HCT116 (cell line): ENCODE results near the gene LGI1. TPM values are rescaled to one million over a fixed set of nuclear protein-coding genes. Genes with fewer than 3 reads are reported as not detected.

Experiments
- ATAC-seq: fragments of 200-7000 bp; cut with Tn5 transposase; 2 replicates; pipeline ENCODE4 v1.9.1; 2020; ENCODE audit warnings: mild to moderate bottlenecking, moderate library complexity
- BruUV-seq: library from RNA; stranded (reverse); fragments of 400-500 nt; replicated peaks from 2 replicates; lab custom pipeline; 2021; lab: Mats Ljungman, UMichigan
- CTCF ChIA-PET: fragments of 300-600 bp; sonication (Branson Sonifier 250); formaldehyde crosslinking; loops from one replicate; lab custom pipeline; 2021; ENCODE audit warnings: antibody characterized with exemption; lab: Charles Lee
- POLR2A ChIA-PET: fragments of 300-600, 350-600 bp; sonication (Branson Sonifier 250); formaldehyde crosslinking; loops from one replicate; lab custom pipeline; 2021; ENCODE audit warnings: antibody characterized with exemption; lab: Charles Lee
- RAD21 ChIA-PET, 2 experiments: fragments of 300-600 bp; sonication (Branson Sonifier 250); formaldehyde crosslinking; loops; one replicate each; lab custom pipeline; 2023; ENCODE audit warnings: low total read pairs in 2 of 2; ENCODE audit not compliant: uncharacterized antibody in 2 of 2, unreplicated experiment in 2 of 2, low non-redundant PET in 1 of 2; lab: Charles Lee
- DNase-seq: peaks from one replicate; pipeline ENCODE4 v3.0.0-alpha.2; 2010; ENCODE audit warnings: low read depth, low spot score
- H2AFZ ChIP-seq: fragments of 200-600 bp; shearing (Covaris generic), sonication (generic); 2 replicates; pipeline ENCODE4 v1.6.1; 2017; ENCODE audit warnings: low read depth, mixed run types, mixed read lengths, antibody characterized with exemption, low read length; ENCODE audit not compliant: poor library complexity, severe bottlenecking
- H3K27ac ChIP-seq: 2 replicates; pipeline ENCODE4 v1.5.1; 2012; ENCODE audit warnings: low read depth, low read length
- H3K27me3 ChIP-seq: fragments of 200-600 bp; sonication (generic); 2 replicates; pipeline ENCODE4 v1.6.1; 2016; ENCODE audit warnings: mixed run types, low read length, mixed read lengths; ENCODE audit not compliant: insufficient read depth
- H3K36me3 ChIP-seq, 2 experiments: fragments of 200-500 bp in 1 of 2; fragments of 200-600 bp in 1 of 2; sonication (Bioruptor generic) in 1 of 2; sonication (generic) in 1 of 2; 2 replicates each; pipeline versions ENCODE4 v1.5.1 to v1.6.1; 2014 to 2016; ENCODE audit warnings: low read length in 2 of 2, inconsistent platforms in 1 of 2, mixed read lengths in 1 of 2, mixed run types in 1 of 2; ENCODE audit not compliant: insufficient read depth in 2 of 2, control insufficient read depth in 1 of 2
- H3K4me1 ChIP-seq, 2 experiments: fragments of 200-600 bp in 1 of 2; sonication (generic) in 1 of 2; 2 replicates each; pipeline versions ENCODE4 v1.5.1 to v1.6.1; 2012 to 2017; ENCODE audit warnings: low read length in 2 of 2, inconsistent platforms in 1 of 2, mild to moderate bottlenecking in 1 of 2, mixed read lengths in 1 of 2, mixed run types in 1 of 2, moderate library complexity in 1 of 2; ENCODE audit not compliant: insufficient read depth in 2 of 2, control insufficient read depth in 1 of 2
- H3K4me2 ChIP-seq: fragments of 200-600 bp; sonication (generic); 2 replicates; pipeline ENCODE4 v1.6.1; 2017; ENCODE audit warnings: mixed run types, low read length, mixed read lengths
- H3K4me3 ChIP-seq, 2 experiments: fragments of 200-600 bp in 1 of 2; sonication (generic) in 1 of 2; replicated peaks in 1 of 2; 2 replicates each; pipeline ENCODE4 v1.5.1; 2011 to 2016; ENCODE audit warnings: low read length in 2 of 2, control low read depth in 1 of 2, low read depth in 1 of 2, mild to moderate bottlenecking in 1 of 2, mixed read lengths in 1 of 2, mixed run types in 1 of 2
- H3K79me2 ChIP-seq: fragments of 200-600 bp; sonication (generic); 2 replicates; pipeline ENCODE4 v1.6.1; 2017; ENCODE audit warnings: mild to moderate bottlenecking, mixed run types, low read length, moderate library complexity, mixed read lengths; ENCODE audit not compliant: insufficient read depth
- H3K9ac ChIP-seq: fragments of 200-600 bp; sonication (generic); 2 replicates; pipeline ENCODE4 v1.6.1; 2016; ENCODE audit warnings: low read length, mixed read lengths
- H3K9me2 ChIP-seq: fragments of 200-600 bp; sonication (generic), shearing (Covaris generic); 2 replicates; pipeline ENCODE4 v1.6.1; 2017; ENCODE audit warnings: mixed run types, mild to moderate bottlenecking, moderate library complexity; ENCODE audit not compliant: insufficient read depth
- H3K9me3 ChIP-seq, 2 experiments: fragments of 200-500 bp in 1 of 2; fragments of 200-600 bp in 1 of 2; sonication (Bioruptor generic) in 1 of 2; sonication (generic) in 1 of 2; 2 replicates each; pipeline ENCODE4 v1.6.1; 2014 to 2017; ENCODE audit warnings: low read length in 2 of 2, mixed read lengths in 2 of 2, inconsistent platforms in 1 of 2, low read depth in 1 of 2, mild to moderate bottlenecking in 1 of 2, mixed run types in 1 of 2, moderate library complexity in 1 of 2; ENCODE audit not compliant: control insufficient read depth in 1 of 2, insufficient read depth in 1 of 2
- H4K20me1 ChIP-seq: fragments of 200-600 bp; sonication (generic), shearing (Covaris generic); 2 replicates; pipeline ENCODE4 v1.6.1; 2017; ENCODE audit warnings: mixed run types, mild to moderate bottlenecking, moderate library complexity; ENCODE audit not compliant: insufficient read depth
- ATF3 ChIP-seq: IDR thresholded peaks from 2 replicates; pipeline ENCODE4 v1.6.1; 2012
- CBX3 ChIP-seq: IDR thresholded peaks from 2 replicates; pipeline ENCODE4 v1.6.1; 2012; ENCODE audit warnings: low read depth
- CEBPB ChIP-seq: IDR thresholded peaks from 2 replicates; pipeline ENCODE4 v1.6.1; 2012; ENCODE audit warnings: low read depth
- CTCF ChIP-seq, 3 experiments: fragments of 200-600 bp in 1 of 3; sonication (generic) in 1 of 3; IDR thresholded peaks in 2 of 3; conservative IDR thresholded peaks in 1 of 3; 2 replicates each; pipeline ENCODE4 v1.5.1; 2012 to 2017; ENCODE audit warnings: low read depth in 2 of 3, low read length in 2 of 3, antibody characterized with exemption in 1 of 3, borderline replicate concordance in 1 of 3, control low read depth in 1 of 3, mild to moderate bottlenecking in 1 of 3, mixed read lengths in 1 of 3, mixed run types in 1 of 3, moderate library complexity in 1 of 3; ENCODE audit not compliant: insufficient read depth in 1 of 3
- EZH2 ChIP-seq: fragments of 200-600 bp; sonication (generic); IDR thresholded peaks from 2 replicates; pipeline ENCODE4 v1.6.1; 2017; ENCODE audit warnings: antibody characterized with exemption, mixed run types
- EZH2phosphoT487 ChIP-seq: fragments of 200-600 bp; IDR thresholded peaks from 2 replicates; pipeline ENCODE4 v1.6.1; 2018; ENCODE audit warnings: antibody characterized with exemption, borderline replicate concordance
- FOSL1 ChIP-seq: IDR thresholded peaks from 2 replicates; pipeline ENCODE4 v1.6.1; 2012; ENCODE audit warnings: low read depth
- JUND ChIP-seq: IDR thresholded peaks from 2 replicates; pipeline ENCODE4 v1.6.1; 2012
- MAX ChIP-seq: IDR thresholded peaks from 2 replicates; pipeline ENCODE4 v1.6.1; 2012
- POLR2A ChIP-seq: IDR thresholded peaks from 2 replicates; pipeline ENCODE4 v1.7.0; 2011; ENCODE audit warnings: borderline replicate concordance; ENCODE audit not compliant: insufficient read depth, insufficient read length; ENCODE audit errors: extremely low read depth
- POLR2AphosphoS5 ChIP-seq: IDR thresholded peaks from 2 replicates; pipeline ENCODE4 v1.6.1; 2011; ENCODE audit warnings: mild to moderate bottlenecking, low read depth, low read length, moderate library complexity
- RAD21 ChIP-seq: IDR thresholded peaks from 2 replicates; pipeline ENCODE4 v1.6.1; 2012; ENCODE audit warnings: low read depth, mild to moderate bottlenecking
- REST ChIP-seq: IDR thresholded peaks from 2 replicates; pipeline ENCODE4 v1.6.1; 2012; ENCODE audit warnings: low read depth
- SIN3A ChIP-seq: IDR thresholded peaks from 2 replicates; pipeline ENCODE4 v1.6.1; 2012; ENCODE audit warnings: low read depth
- SP1 ChIP-seq: IDR thresholded peaks from 2 replicates; pipeline ENCODE4 v1.6.1; 2012; ENCODE audit warnings: low read depth
- SRF ChIP-seq: IDR thresholded peaks from 2 replicates; pipeline ENCODE4 v1.6.1; 2012; ENCODE audit warnings: low read depth
- TCF7L2 ChIP-seq: IDR thresholded peaks from 2 replicates; pipeline ENCODE4 v1.7.0; 2011; ENCODE audit warnings: borderline replicate concordance, inconsistent platforms; ENCODE audit not compliant: insufficient read depth, insufficient read length; ENCODE audit errors: extremely low read depth
- YY1 ChIP-seq: IDR thresholded peaks from 2 replicates; pipeline ENCODE4 v1.6.1; 2011; ENCODE audit warnings: low read length, low read depth, moderate library complexity, mild to moderate bottlenecking; ENCODE audit not compliant: insufficient replicate concordance; ENCODE audit errors: extremely low read depth
- ZFX ChIP-seq: fragments of 450-650 bp; IDR thresholded peaks from 2 replicates; pipeline ENCODE4 v1.6.1; 2017
- ZNF274 ChIP-seq: fragments of 200-500 bp; sonication (Bioruptor generic); IDR thresholded peaks from 2 replicates; pipeline ENCODE4 v1.6.1; 2014; ENCODE audit warnings: mild to moderate bottlenecking, low read depth, low read length, inconsistent platforms
- intact Hi-C: fragments of 100-400 bp; cut with micrococcal nuclease; formaldehyde crosslinking; loops from 2 replicates; pipeline ENCODE4 v1.10.0; 2022
- total RNA-seq: library from RNA; stranded (reverse); gene quantifications from one replicate; pipeline ENCODE4 v1.2.1, GENCODE V29; 2021; ENCODE audit not compliant: unreplicated experiment

The LGI1 gene
- total RNA-seq, 1 experiment from 2014 or later, result not detected

- CTCF ChIA-PET, result no interaction called here
- POLR2A ChIA-PET, result no interaction called here
- no peaks in the 10 kb centered on the region for H3K36me3 ChIP-seq
- no peak for TF ChIP-seq JUND
- TF ChIP-seq MAX, result no peak
- TF ChIP-seq ATF3, result no peak
- TF ChIP-seq POLR2AphosphoS5, result no peak
- TF ChIP-seq SRF, result no peak
- no peak for TF ChIP-seq SIN3A
- no peak for TF ChIP-seq ZNF274
- no peak for TF ChIP-seq POLR2A
- no peak for TF ChIP-seq ZFX
- TF ChIP-seq RAD21, result no peak
- TF ChIP-seq CTCF (IDR thresholded peaks at IDR 0.05 in 2 of 3, conservative IDR thresholded peaks at IDR 0.05 in 1 of 3; ENCODE audit: borderline replicate concordance in 1 of 3, insufficient read depth in 1 of 3, low read depth in 2 of 3, low read length in 2 of 3), result no peak
- TF ChIP-seq REST, result no peak
- no peak for TF ChIP-seq CBX3
- no peak for TF ChIP-seq FOSL1
- no peak for TF ChIP-seq EZH2phosphoT487
- no peak for TF ChIP-seq YY1
- no peak for TF ChIP-seq EZH2
- TF ChIP-seq SP1, result no peak
- TF ChIP-seq TCF7L2, result no peak
- TF ChIP-seq CEBPB, result no peak
- H4K20me1 ChIP-seq, result no peaks in the 10 kb centered on the region
- H3K4me3 ChIP-seq, result no peak overlapping the region
- H3K9me3 ChIP-seq, result no peaks in the 10 kb centered on the region
- 0 out of 2 replicates have a peak, but pooled peaks cover 5% of the 10 kb centered on the region for H3K9me2 ChIP-seq
- RAD21 ChIA-PET, result no interaction called here
- no peak overlapping the region for H3K27ac ChIP-seq
- no peaks in the 10 kb centered on the region for H3K79me2 ChIP-seq
- H2AFZ ChIP-seq, result no peak overlapping the region
- H3K9ac ChIP-seq, result no peak overlapping the region
- intact Hi-C loops, result no loop called here
- ATAC-seq, result no peak
- no peak for DNase-seq
- H3K4me1 ChIP-seq, result no peaks in the 10 kb centered on the region
- BruUV-seq, result no TSS peak
- no peaks in the 10 kb centered on the region for H3K27me3 ChIP-seq
- H3K4me2 ChIP-seq, result no peak overlapping the region
Measured at GRCh38 chr10:93718937-93719725, 38.6 kb upstream of the LGI1 start.
